Fibroblast of peridontal ligament (primary cell): ENCODE measurements around the gene RAB11FIP3.

Experiments
- DNase-seq: peaks from one replicate; pipeline ENCODE4 v3.0.0-alpha.2; 2010; ENCODE audit errors: extremely low read depth

Gene RAB11FIP3

DNA sequence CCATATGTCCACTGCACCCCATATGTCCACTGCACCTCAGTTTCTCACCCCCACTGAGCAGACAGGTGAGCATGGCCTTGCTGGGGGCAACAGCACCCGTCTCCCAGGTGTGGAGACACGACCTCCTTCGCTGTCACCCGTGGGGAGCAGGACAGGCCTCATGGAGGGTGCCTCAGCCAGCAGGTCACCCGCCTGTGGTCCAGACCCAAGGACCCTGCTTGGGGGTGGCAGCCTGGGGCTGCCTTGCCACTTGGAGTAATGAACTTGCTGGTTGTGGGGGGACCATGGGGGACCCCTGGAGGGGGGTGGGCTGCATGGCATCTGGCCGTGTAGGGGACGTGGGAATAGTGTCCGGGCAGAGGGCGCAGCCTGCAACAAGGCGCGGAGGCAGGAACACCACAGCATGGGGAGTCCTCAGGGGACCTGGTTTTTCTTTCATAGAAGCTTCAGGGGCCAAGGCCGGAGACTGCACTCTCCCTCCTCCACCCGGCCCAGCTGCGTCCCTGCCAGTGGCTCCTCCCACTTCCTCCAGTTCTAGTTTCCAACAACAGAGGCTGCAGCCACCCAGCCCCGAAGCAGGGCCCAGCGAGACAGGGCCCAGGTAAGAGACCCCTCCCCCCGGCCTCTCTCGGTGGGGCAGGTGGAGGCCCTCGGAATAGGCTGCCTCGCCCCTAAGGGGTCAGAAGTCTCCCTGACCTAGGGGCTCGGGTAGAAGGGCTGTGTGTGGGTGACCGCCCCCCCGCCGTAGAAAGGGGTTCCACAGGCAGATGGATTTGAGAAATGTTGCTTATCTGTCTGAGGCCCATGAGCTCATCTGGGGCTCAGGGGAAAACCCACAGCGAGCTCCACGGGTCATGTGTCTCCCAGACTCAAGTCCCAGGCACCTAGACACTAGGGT lies 141.3 kb downstream of the RAB11FIP3 start, which contains the start of gene NHLRC4:
Gene NHLRC4, plus strand, starts transcription at position 531 of the 898 bp plus-strand sequence. CDS start 1,043 bp downstream, outside the sequence.
- peak; percentile 45 for DNase-seq

DNA sequence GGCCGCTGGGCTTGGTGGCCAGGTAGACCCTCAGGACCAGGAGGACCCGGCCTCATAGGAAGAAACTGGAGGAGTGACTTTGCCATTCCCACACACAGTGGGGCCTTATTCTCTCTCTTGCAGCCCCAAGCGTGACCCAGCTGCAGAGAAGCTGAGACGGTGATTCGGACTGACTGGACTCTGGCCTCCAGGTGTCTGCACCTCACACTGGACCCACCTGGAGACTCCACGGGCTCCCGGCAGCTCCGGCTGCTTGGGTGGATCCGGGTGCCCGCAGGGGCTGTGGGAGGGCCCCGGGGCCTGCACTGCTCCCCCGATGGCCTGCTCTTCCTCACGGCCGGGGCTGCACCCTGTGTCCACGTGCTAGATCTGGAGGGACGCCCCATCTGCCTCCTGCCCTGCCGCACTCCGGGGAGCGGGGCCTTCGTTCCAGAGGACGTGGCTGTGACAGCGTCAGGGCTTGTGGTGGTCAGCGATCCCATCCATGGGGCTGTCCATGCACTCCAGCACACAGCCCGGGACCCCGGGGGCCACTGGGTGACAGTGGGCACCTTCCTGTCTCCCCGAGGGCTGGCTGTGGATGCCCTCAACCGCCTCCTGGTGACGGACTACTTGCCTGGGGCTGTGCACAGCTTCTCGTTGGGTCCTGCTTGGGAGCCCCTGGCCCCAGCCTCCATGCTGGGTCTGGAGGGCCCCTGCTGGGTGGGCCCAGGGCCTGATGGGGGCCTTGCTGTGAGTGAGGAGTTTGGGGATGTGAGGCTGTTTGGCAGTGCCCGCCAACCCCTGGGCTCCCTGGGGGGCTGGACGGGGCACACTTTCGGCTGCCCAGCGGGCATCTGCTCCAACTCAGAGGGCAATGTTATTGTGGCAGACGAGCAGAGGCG lies 142.2 kb downstream of the RAB11FIP3 start:
- no peak for DNase-seq

GRCh38 chr16:568401-569258 lies 143.2 kb downstream of the RAB11FIP3 start:
- DNase-seq: no peak

DNA sequence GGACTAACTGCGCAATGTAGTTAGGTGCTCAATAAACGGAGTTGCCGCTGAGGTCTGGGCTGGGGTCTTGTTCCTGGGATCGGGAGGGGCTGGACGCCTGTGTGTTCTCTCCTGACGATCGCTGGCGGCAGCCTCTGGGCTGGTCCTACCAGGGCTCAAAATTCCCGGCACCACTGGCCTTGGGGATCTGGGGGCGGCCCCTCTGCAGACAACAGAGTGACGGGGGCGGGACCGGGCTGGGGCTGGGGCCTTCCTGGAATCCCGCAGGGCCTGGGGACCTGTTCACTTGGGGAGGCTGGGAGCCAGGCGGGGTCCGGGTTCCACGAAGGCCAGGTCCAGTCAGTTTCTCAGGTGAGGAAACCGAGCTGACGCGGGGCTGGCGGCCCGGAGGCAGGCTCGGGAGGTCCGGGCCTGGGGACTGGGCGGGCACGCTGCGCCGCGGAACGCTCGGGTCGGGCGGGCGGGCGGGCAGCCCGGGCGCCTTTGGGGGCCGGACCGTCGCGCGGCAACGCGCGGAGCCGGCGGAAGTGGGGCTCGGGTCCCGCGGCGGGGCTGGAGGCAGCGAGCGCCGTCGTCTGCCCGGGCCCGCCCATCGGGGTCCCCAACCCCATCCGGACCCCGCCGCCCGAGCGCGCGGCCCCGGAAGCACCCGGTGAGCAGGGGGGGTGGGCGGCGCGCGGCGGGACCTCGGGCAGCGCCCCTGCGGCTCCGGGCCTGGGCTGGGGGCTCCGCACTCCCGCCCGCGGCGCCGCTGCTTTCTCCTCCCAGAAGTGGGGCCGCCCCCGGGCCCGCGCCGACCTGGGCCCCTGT lies 144.2 kb downstream of the RAB11FIP3 start, which contains the start of gene PIGQ:
Gene PIGQ, plus strand, starts transcription at position 524 of the 810 bp plus-strand sequence. CDS start 4,107 bp downstream, outside the sequence.
- peak; percentile 50 for DNase-seq
